GM21825 (cell line): ENCODE data around the gene UBE2Q2.
"Not testable (repeated sequence)": the region's sequence is repeated elsewhere in the genome, so short reads cannot be mapped to it uniquely, and the experiment has no call there.

Source experiments
- ATAC-seq: cut with Tn5 transposase; IDR thresholded peaks from one replicate; pipeline ENCODE4 v1.9.1; 2021; ENCODE audit warnings: mild to moderate bottlenecking, moderate library complexity; ENCODE audit not compliant: unreplicated experiment

UBE2Q2 gene

DNA sequence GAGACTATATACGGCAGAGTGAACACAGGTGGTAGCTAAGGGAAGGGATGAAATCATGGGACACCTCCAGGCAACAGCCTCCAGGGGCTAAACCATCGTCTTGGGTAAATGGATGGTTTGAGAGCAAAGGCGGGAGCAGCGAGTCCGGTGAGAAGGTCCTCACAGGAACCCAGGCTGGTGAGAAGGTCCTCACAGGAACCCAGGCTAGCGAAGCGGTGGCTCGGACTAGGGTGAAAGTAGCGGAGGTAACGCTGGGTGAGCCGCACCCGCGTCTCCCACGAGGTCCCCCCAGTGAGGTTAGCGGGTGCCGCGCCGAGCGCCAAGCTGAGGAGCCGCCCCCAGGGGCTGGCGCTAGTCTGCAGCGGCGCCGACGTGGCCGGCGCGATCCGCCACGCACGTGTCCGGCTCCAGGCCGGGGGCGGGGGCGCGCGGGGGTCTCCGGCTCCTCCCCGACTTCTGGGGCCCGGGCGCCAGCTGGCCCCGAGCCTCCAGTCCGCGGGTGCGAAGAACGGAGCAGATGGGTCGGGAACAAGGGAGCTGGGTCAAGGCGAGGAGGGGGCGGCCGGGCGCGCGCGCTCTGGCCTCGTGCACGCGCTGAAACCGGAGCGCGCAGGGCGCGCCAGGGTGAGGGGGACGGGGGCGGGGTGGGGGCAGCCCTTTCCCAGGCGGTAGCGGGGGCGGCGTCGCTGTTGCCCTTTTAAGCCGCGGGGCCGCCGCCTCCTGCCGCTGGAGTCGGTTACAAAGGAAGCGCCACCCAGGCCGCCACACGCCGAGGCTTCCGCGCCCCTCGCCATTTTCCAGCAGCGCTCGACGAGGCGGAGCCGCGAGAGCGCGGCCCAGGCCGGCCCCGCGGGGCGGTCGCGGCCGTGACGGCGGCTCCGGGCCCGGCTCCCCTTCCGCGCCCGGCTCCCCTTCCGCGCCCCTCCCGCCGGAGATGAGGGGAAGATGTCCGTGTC is at the start of gene UBE2Q2:
Gene UBE2Q2 (plus strand): TSS at position 726 of the 956 bp plus-strand sequence. CDS start 220 bp downstream, at position 946.
- ATAC-seq: peak; percentile 45

DNA sequence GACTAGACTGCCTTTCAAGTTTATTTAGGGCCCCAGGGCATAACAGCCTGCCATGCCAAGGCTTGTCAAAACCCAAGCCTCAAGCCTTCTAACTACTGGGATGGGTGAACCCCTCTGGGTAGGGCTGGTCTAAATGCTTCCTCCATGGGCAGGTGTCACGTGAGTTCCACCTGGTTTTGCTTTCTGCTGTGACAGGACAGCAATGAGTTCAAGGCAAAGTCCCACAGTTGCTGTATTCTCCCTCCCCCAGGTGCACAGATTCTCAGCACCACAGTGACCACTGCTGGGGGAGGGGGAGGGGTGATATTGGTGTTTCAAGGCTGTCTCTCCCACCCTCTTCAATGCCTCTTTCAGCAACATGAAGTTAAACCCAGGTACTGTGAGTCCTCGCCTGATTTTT is 46.9 kb upstream of the UBE2Q2 start:
- no peak for ATAC-seq

DNA sequence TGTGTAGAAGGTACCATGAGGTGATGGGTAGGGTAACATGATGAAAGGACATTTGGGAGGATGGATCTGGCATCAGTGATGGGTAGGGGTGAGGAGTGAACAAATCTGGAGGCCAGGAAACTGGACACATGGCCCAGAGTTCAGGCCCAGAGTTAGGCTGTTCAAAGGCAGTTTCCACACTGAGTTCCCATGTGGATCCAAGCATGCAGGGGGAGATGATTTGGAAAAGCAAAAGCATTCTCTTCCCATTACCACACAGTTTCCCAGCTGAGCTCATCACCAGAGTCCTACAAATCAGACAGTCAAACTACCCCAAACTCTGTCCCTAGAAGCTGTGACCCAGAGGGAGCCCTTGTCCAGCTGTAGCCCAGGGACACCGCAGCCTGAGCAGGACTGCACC is 46.1 kb upstream of the UBE2Q2 start:
- not testable (repeated sequence) for ATAC-seq

DNA sequence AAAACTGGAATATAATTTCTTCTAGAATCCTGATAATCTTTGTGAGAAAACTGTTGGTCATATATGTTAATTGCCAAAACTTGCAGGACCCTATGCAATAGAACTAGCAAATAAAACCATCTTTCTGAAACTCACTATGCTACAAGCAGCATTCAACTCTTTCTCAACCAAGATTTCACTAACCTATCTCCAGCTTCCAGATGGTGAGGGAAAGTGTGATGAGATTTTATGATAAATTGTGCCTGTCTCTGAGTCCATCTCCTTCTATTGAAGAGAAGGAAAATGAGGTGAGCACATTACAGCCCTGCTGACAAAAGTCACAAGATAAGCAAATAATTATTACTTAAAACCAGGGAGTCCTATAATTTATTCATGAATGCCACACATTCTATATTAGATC is 44.1 kb upstream of the UBE2Q2 start:
- no peak for ATAC-seq

DNA sequence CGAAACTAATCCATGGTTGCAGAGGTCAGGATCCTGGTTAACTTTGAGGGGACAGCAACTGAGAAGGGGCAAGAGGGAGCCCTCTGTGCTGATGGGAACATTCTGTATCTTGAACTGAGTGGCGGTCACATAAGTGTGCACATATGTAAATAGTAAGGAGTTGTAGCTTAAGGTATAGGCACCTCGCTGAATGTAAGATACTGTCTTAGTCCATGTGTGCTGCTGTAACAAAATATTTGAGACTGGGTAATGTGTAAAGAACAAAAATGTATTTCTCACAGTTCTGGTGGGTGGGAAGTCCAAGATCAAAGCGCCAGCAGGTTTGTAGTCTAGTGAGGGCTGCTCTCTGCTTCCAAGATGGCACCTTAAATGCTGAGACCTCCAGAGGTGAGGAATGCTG is 42.8 kb upstream of the UBE2Q2 start:
- ATAC-seq: not testable (repeated sequence)

DNA sequence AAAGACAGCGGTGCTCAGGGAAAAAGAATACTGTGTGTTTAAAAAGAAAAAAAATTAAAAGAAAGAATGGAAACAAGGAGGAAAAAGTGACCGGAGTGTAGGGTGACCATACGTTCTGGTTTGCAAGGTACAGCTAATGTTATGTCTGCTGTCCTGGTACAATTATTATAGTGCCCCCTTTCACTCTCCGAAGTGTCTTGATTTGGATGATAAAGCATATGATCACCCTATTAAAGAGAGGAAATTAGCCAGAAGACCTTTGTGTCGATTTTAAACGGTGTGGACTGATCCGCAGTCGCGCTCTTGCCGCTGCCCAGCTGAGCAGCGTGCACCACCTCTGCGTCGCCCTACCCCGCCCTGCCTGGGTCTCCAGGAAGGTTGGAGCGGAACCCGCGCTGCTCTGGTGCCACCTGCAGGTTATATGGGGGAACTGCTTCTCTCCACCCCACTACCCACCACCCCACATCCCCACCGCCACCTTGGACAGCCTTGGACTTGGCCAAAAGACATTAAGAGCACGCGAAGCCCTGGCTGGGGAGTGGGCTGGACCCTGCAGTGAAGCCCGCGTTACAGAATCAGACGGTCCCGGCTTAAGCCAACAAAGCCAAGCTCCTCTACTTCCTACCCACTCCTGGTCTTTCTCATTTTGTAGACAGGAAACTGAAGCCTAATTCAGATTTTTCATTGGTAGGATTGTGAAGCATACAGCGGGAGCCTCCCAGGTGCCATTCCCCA is 41.2 kb upstream of the UBE2Q2 start:
- peak; percentile 75 for ATAC-seq

DNA sequence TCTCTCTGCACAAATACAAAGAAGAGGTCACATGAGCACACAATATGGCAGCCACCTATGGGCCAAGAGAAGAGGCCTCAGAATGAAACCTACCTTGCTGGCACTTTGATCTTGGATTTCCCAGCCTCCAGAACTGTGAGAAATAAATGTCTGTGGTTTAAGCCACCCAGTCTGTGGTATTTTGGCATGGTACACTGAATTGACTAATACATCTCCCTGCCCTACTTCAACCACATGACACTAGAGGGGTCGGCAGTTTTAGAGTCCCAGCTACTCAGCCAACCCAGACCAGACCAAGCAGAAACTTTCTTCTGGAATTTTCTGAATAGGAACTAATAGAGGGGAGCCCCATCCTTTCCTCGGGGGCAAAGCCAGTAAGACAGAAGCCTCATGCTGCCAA is 35.8 kb upstream of the UBE2Q2 start:
- not testable (repeated sequence) for ATAC-seq

DNA sequence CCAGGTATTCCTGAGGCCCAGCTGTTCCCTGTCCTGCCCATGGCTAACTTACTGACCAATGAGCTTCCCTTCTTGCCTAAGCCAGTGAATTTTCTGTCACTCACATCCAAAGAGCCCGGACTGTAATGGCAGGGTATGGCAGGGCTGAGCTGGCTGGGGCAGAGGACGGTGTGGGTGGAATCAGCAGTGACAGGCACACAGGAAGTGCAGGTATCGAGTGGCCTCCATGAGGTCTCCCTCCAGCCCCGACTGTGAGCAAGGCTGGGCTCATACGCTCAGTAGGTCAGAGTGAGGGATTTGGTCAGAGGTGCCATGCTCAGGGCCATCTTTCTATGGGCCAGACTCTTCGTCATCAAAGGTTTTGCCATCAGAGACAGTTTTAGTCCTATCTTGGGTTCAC is 35.2 kb upstream of the UBE2Q2 start:
- not testable (repeated sequence) for ATAC-seq

DNA sequence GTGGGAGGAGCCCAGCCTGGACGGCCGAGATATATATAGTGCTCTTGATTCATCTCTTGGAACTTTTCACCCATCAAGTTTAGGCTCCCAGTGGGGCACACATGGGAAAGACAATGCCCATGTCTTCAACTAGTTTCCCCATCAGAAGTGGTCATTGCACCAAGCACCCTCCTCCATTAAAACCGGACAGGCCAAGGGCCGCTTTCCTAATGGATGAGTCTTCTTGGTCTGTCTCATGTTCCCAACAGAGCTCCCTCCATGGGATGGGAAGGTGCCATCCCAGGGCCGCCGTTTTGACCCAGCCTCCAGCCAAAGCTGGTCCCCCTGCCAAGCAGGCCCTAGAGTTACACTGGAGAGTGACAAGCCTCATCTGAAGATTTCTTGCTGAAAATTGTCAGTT is 34.7 kb upstream of the UBE2Q2 start:
- no peak for ATAC-seq

DNA sequence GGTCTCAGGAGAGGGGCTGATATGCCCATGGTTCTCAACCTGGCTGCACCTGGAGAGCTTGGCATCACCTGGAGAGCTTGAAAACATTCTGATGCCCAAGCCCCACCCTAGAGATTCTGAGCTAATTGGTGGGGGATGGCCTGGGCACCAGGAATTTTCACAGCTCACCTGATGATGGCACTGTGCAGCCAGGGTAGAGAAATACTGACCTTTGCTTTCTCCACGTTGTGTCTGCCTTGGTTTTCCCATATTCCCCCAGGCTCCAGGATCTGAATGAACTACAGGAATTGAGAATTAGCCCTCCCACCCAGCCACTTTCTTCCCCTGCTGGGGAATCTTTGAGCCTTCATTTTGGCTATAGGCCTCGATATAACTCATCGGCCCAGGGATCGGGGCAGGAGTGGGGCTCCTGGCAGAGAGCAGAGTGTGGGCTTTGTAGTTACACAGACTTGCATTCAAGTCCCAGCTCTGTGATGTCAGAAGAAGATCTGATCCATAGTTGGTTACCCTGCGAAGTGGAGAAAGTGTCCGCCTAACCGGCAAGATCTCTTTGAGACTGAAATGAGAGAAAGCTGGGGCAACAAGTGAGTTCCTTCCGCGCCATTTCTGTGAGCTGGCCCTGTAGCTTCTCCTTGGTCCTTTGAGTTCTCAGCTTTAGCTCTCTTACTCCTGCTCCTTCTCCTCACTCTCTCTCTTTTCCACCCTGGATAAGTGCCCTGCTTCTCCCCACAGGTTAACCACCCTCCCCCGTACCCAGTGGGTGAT is 33.1 kb upstream of the UBE2Q2 start:
- no peak for ATAC-seq

DNA sequence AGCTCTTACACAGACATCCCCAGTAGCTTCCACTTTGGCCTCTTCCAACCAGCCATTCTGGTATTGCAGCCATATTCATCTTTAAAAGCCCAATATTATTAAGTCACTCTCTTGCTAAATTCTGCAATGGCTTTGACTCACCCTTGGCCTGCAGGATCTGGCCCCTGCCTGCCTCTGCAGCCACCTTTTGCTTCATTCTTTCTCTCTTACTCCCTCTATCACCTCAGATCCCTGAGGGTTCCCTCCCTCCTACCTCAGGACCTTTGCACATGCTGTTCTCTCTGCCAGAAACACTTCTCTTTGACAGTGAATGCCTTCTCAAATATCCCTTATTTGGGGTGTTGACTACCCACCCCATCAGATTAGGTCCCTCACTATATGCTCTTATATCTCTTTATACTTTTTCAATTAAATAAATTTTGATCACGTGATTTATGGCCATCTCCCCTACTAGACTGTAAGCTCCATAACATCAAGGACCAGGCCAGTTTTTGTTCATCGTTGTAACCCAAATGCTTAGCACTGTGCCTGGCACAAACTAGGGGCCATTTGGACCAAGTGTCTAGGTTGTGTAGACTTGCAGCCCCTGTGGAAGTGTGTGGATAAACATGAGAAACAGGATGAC is 32.3 kb upstream of the UBE2Q2 start:
- no peak for ATAC-seq

DNA sequence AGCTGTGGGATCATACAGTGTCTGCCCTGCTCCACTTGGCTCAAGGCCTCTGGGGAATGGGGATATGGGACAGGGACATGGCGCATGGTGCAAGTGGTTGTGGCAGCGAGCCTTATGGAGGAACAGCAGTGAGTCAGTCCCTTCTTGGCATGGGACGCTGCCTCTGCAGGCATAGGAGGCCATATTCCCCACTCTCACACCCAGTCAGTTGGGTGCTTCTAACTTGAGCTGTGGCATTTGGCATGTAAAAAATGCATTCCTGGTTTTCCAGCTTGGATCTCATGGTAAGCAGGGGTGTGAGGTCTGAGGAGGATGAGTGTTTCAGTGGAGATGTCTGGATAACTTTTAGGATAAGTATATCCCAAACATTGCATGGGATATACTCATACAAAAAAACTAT is 31.6 kb upstream of the UBE2Q2 start:
- no peak for ATAC-seq

DNA sequence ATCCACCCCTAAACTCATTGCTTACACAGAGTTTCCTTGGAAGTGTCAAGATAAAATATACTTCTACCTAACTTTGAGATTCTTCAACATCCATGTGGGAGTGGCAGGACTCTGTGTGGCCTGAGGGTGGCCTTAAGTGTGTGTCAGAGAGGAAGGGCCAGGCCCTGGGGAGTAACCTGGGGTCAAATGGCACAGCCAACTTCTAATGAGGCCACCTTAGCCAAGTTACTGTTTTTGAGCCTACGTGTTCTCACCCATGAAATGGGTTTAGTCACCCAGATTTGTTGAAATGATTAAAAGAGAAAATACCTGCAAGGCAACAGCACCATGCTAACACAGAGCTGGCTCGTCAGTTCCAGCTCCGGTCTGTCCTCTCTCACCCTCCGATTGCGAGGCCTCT is 28.5 kb upstream of the UBE2Q2 start:
- ATAC-seq: no peak

DNA sequence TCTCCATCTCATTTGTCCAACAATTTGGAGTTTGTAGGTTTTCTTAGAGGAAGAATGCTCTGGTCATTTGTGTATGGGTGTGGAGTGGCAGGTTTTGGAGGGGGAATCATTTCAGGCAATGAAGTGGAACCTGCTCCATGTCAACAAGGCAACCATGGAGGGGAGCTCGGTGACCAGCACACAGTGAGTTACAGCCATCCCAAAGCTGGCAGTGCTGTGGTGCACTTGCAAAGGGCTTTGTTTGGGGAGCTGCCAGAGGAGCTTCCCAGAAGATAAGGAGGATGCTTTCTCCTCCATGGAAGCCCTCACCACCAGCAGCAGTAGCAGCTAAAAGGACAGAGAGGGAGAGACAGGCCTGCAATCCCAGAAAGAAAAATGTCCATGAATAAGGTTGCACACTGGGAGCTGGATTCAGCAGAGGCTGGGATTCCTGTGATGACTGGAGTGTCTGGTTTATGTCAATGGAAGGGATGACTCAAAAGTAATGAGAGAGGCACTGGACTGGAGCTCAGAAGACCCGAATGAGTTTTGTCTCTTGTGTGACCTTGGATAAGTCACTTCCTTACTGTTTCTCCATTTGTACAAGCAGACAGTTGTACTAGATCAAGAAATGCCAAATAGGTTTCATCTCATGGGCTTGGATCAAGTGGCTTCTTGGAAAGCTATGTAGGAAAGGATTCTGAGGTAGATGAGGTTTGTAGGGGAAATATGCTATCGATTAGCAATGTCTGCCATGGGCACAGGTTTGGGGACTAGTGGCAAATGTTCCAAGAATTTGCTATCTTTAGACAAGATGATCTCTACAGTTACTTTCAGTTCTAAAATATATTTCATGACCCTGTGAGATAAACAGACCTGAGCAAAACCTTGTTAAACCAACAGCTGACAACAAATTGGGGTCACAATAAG is 27.2 kb upstream of the UBE2Q2 start:
- ATAC-seq: no peak

DNA sequence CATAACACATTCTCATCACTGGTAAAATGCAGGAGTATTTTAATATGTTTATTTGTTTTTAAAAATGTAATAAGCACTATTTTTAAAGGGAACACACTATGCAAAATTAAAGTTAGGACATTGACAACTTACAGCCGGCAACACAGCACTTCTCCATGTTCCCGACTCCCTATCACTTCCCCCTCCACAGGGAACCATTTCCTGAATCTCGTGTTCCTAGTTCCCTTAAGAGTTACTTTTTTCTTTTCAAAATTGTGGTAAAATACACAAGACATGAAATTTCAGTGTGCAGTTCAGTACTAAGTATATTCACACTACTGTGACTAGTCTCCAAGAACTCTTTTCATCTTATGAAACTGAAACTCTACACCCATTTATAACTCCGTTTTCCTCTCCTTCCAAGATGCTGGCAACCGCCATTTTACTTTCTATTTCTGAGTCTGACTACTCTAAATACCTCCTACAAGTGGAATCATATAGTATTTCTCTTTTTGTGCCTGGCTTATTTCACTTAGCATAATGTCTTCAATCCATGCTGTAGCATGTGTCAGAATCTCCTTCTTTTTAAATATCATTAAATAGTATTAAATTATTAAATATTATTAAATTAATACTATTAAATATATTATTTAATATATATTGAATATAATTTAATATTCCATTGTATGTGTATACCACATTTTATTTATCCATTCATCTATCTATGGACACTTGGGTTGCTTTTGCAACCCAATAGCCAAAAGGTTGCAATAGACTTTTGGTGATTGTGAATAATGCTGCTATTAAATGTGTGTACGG is 25.9 kb upstream of the UBE2Q2 start:
- no peak for ATAC-seq

DNA sequence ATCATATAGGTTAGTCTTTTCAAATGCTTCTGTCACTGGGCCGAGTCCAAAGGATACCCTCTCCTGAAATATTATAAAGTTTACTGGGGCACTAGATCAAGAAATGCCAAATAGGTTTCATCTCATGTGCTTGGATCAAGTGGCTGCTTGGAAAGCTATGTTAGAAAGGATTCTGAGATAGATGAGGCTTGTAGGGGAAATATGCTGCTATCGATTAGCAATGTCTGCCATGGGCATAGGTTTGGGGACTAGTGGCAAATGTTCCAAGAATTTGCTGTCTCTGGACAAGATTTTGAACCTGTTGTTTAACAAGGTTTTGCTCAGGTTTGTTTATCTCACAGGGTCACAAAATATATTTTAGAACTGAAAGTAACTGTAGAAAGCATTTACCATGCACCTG is 23.0 kb upstream of the UBE2Q2 start:
- ATAC-seq: no peak

DNA sequence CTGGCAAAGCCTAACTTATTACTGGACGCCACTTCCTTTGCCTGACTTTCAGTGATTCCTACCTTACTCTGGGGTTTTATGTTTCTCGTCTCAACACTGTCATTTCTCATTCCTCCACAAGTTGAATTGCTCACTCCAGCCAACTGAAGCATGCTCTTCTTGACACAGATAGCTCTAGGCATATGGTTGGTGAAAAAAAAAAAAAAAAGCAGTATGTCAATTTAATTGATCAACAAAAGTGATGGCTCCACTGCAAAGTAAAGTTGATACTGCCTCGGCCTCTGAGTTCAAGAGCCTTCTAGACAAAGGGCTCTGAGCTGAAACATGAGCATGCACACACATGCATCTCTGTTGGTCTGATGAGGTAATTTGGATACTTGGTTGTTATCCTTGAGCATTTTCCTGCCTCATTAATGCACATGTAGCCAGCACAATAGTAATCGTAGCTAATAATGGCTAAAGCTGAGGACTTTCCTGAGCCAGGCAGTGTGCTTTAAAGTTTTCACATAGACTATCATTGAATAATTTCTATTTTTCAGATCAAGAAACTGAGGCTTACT is 21.4 kb upstream of the UBE2Q2 start:
- no peak for ATAC-seq

DNA sequence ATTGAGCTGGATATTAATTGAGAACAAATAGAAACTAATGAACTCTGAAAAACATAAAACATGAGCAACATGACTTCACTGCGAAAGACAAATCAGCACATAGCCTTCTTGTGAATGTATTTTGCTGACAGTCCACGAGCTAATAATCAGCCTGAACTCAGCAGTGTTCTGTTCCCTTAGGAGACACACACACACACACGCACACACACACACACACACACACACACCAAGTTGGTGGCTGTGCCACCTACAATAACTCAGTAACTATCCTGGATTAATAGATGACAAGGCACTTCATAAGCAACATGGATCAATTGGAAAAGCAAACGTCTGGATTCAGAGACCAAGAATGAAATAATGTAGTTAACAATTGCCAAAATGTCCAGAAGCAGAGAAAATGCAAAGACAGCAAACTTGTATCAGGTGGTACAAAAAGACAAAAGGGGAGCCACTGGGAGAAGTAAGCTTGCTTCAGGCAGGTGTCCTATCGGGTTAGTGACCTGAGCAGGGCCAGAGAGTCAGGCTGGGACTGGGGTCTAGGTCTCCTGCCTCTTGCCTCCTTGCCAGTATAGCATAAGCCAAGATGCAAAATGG is 20.5 kb upstream of the UBE2Q2 start:
- no peak for ATAC-seq
